Neural cell (in vitro differentiated cells): ENCODE data around the gene SNX15. TPM values are rescaled to one million over a fixed set of nuclear protein-coding genes. Genes with fewer than 3 reads are reported as not detected.

Source experiments
- H2AFZ ChIP-seq: fragments of 200-600, 300-800 bp; sonication (generic), shearing (Covaris generic); 2 replicates; pipeline ENCODE4 v1.6.0; 2014; ENCODE audit warnings: low read depth, mild to moderate bottlenecking, antibody characterized with exemption, low read length, moderate library complexity
- H3F3A ChIP-seq: fragments of 200-600 bp; shearing (Covaris generic); 2 replicates; pipeline ENCODE4 v1.6.1; 2016; ENCODE audit warnings: mild to moderate bottlenecking, moderate library complexity, mixed read lengths, antibody characterized with exemption, low read length; ENCODE audit not compliant: insufficient read depth, poor library complexity, severe bottlenecking
- H3K27ac ChIP-seq: fragments of 200-600, 300-800 bp; sonication (generic), shearing (Covaris generic); 2 replicates; pipeline ENCODE4 v1.5.1; 2014; ENCODE audit warnings: mild to moderate bottlenecking, low read length, moderate library complexity
- H3K27me3 ChIP-seq: fragments of 300-800, 200-600 bp; sonication (generic), shearing (Covaris generic); 2 replicates; pipeline ENCODE4 v1.6.0; 2014; ENCODE audit warnings: mild to moderate bottlenecking, low read depth, low read length, moderate library complexity; ENCODE audit not compliant: insufficient read depth
- H3K36me3 ChIP-seq: fragments of 300-800, 200-600 bp; sonication (generic), shearing (Covaris generic); 2 replicates; pipeline ENCODE4 v1.5.1; 2014; ENCODE audit warnings: mild to moderate bottlenecking, antibody characterized with exemption, low read length, moderate library complexity; ENCODE audit not compliant: insufficient read depth
- H3K4me2 ChIP-seq: fragments of 300-800, 200-600 bp; sonication (generic), shearing (Covaris generic); 2 replicates; pipeline ENCODE4 v1.6.0; 2014; ENCODE audit warnings: mild to moderate bottlenecking, low read length
- H3K4me3 ChIP-seq: fragments of 300-800, 200-600 bp; sonication (generic), shearing (Covaris generic); 2 replicates; pipeline ENCODE4 v1.5.1; 2014; ENCODE audit warnings: mild to moderate bottlenecking, low read length, moderate library complexity
- H3K79me2 ChIP-seq: fragments of 200-600 bp; shearing (Covaris generic); replicated peaks from 2 replicates; pipeline ENCODE4 v1.6.0; 2014; ENCODE audit warnings: mild to moderate bottlenecking, low read length, moderate library complexity; ENCODE audit not compliant: insufficient read depth
- H3K9ac ChIP-seq: fragments of 300-800, 200-600 bp; sonication (generic), shearing (Covaris generic); 2 replicates; pipeline ENCODE4 v1.6.1; 2016; ENCODE audit warnings: mild to moderate bottlenecking, low read length, mixed read lengths
- H3K9me2 ChIP-seq: fragments of 200-600 bp; shearing (Covaris generic); 2 replicates; pipeline ENCODE4 v1.6.1; 2016; ENCODE audit warnings: mild to moderate bottlenecking, low read length, mixed read lengths; ENCODE audit not compliant: insufficient read depth
- H3K9me3 ChIP-seq: fragments of 200-600, 300-800 bp; sonication (generic), shearing (Covaris generic); 2 replicates; pipeline ENCODE4 v1.6.1; 2016; ENCODE audit warnings: mild to moderate bottlenecking, mixed run types, low read length, moderate library complexity, mixed read lengths
- H4K20me1 ChIP-seq: fragments of 200-600 bp; shearing (Covaris generic); 2 replicates; pipeline ENCODE4 v1.6.1; 2016; ENCODE audit warnings: mild to moderate bottlenecking, mixed run types; ENCODE audit not compliant: insufficient read depth
- CTCF ChIP-seq: fragments of 450-650 bp; IDR thresholded peaks from 2 replicates; pipeline ENCODE4 v1.5.1; 2014; ENCODE audit warnings: antibody characterized with exemption, mild to moderate bottlenecking, moderate library complexity; ENCODE audit not compliant: poor library complexity, severe bottlenecking
- EP300 ChIP-seq: fragments of 450-650 bp; conservative IDR thresholded peaks from 2 replicates; pipeline ENCODE4 v1.6.1; 2014; ENCODE audit warnings: antibody characterized with exemption, mild to moderate bottlenecking, moderate library complexity; ENCODE audit not compliant: poor library complexity, severe bottlenecking
- EZH2 ChIP-seq: fragments of 200-600, 300-800 bp; shearing (Covaris generic), sonication (generic); IDR thresholded peaks from 2 replicates; pipeline ENCODE4 v1.6.1; 2014; ENCODE audit warnings: antibody characterized with exemption, low read length, borderline replicate concordance, mild to moderate bottlenecking; ENCODE audit not compliant: insufficient read depth, poor library complexity, severe bottlenecking
- MXI1 ChIP-seq: fragments of 450-650 bp; conservative IDR thresholded peaks from 2 replicates; pipeline ENCODE4 v1.6.1; 2014; ENCODE audit warnings: antibody characterized with exemption, mild to moderate bottlenecking; ENCODE audit not compliant: poor library complexity, severe bottlenecking
- POLR2AphosphoS5 ChIP-seq: IDR thresholded peaks from 2 replicates; pipeline ENCODE4 v1.6.1; 2012
- RAD21 ChIP-seq: fragments of 450-650 bp; conservative IDR thresholded peaks from 2 replicates; pipeline ENCODE4 v1.6.1; 2014; ENCODE audit warnings: antibody characterized with exemption, mild to moderate bottlenecking, moderate library complexity
- REST ChIP-seq: IDR thresholded peaks from 2 replicates; pipeline ENCODE4 v1.6.1; 2012; ENCODE audit warnings: borderline replicate concordance
- SMC3 ChIP-seq: fragments of 450-650 bp; conservative IDR thresholded peaks from 2 replicates; pipeline ENCODE4 v1.6.1; 2014; ENCODE audit warnings: antibody characterized with exemption, mild to moderate bottlenecking, moderate library complexity; ENCODE audit not compliant: poor library complexity
- TAF1 ChIP-seq: IDR thresholded peaks from 2 replicates; pipeline ENCODE4 v1.6.1; 2012; ENCODE audit warnings: low read depth
- polyA plus RNA-seq: library from polyadenylated mRNA; depleted of rRNA; stranded (reverse); fragments of >200 nt; gene quantifications from 2 replicates; pipeline ENCODE4 v1.2.3, GENCODE V29; 2014

The SNX15 gene
- polyA plus RNA-seq, 1 donor from 2014 or later = 11.2 TPM

GRCh38 chr11:65059959-65060824 lies 33.0 kb downstream of the SNX15 start:
- H2AFZ ChIP-seq = no peak overlapping the region
- H3K4me2 ChIP-seq = no peak overlapping the region
- no peak overlapping the region for H3K27ac ChIP-seq
- TF ChIP-seq EP300 = no peak
- no peak for TF ChIP-seq REST
- TF ChIP-seq CTCF = no peak
- TF ChIP-seq POLR2AphosphoS5 = no peak
- TF ChIP-seq EZH2 = no peak
- TF ChIP-seq RAD21 = no peak
- no peaks in the 10 kb centered on the region for H3K9me2 ChIP-seq
- no peaks in the 10 kb centered on the region for H3K9me3 ChIP-seq
- no peak overlapping the region for H3K9ac ChIP-seq
- no peaks in the 10 kb centered on the region for H3K79me2 ChIP-seq
- no peak overlapping the region for H3K4me3 ChIP-seq
- no peaks in the 10 kb centered on the region for H3F3A ChIP-seq
- H3K27me3 ChIP-seq = no peaks in the 10 kb centered on the region
- no peaks in the 10 kb centered on the region for H4K20me1 ChIP-seq
- H3K36me3 ChIP-seq = no peaks in the 10 kb centered on the region

- no peaks in the 10 kb centered on the region for H3K9me3 ChIP-seq
- H3K27ac ChIP-seq = no peak overlapping the region
- H4K20me1 ChIP-seq = no peaks in the 10 kb centered on the region
- H3F3A ChIP-seq = no peaks in the 10 kb centered on the region
- no peak overlapping the region for H2AFZ ChIP-seq
- H3K4me2 ChIP-seq = no peak overlapping the region
- TF ChIP-seq MXI1 (no peak), EP300 (no peak), POLR2AphosphoS5 (no peak), EZH2 (no peak), TAF1 (no peak), SMC3 (no peak), RAD21 (no peak), REST (no peak), CTCF (no peak)
- H3K4me3 ChIP-seq = no peak overlapping the region
- no peaks in the 10 kb centered on the region for H3K27me3 ChIP-seq
- H3K79me2 ChIP-seq = no peaks in the 10 kb centered on the region
- no peaks in the 10 kb centered on the region for H3K36me3 ChIP-seq
- no peaks in the 10 kb centered on the region for H3K9me2 ChIP-seq
- H3K9ac ChIP-seq = no peak overlapping the region
Measured at GRCh38 chr11:65060913-65061408, 33.7 kb downstream of the SNX15 start.
